ENCODE results near the gene CYBRD1.
"Not testable (repeated sequence)": the region's sequence is repeated elsewhere in the genome, so short reads cannot be mapped to it uniquely, and the experiment has no call there.

Gene CYBRD1

GRCh38 chr2:171524018-171524401, 1.7 kb downstream of the CYBRD1 start:
- H3K4me1 ChIP-seq (ENCODE audit: insufficient read depth, low read length), result peaks cover 10% of the 10 kb centered on the region
- no peaks in the 10 kb centered on the region for H3K36me3 ChIP-seq (ENCODE audit: insufficient read depth, low read length)
- peak overlapping the region; percentile 85 for H3K9ac ChIP-seq (ENCODE audit: low read depth, low read length)
- no peaks in the 10 kb centered on the region for H3K9me3 ChIP-seq (ENCODE audit: control insufficient read depth, insufficient read depth, low read length)

GRCh38 chr2:171529914-171530313, 7.6 kb downstream of the CYBRD1 start:
- H3K4me1 ChIP-seq (ENCODE audit: insufficient read depth, low read length), result no peaks in the 10 kb centered on the region
- H3K9ac ChIP-seq (ENCODE audit: low read depth, low read length), result no peak overlapping the region
- H3K36me3 ChIP-seq (ENCODE audit: insufficient read depth, low read length), result no peaks in the 10 kb centered on the region
- no peaks in the 10 kb centered on the region for H3K9me3 ChIP-seq (ENCODE audit: control insufficient read depth, insufficient read depth, low read length)

- Histone ChIP-seq H3K9ac (ENCODE audit: low read depth, low read length) (no peak overlapping the region), H3K36me3 (ENCODE audit: insufficient read depth, low read length) (no peaks in the 10 kb centered on the region), H3K9me3 (ENCODE audit: control insufficient read depth, insufficient read depth, low read length) (no peaks in the 10 kb centered on the region), H3K4me1 (ENCODE audit: insufficient read depth, low read length) (no peaks in the 10 kb centered on the region)
Measured at GRCh38 chr2:171530378-171530777, 8.1 kb downstream of the CYBRD1 start.

- H3K36me3 ChIP-seq (ENCODE audit: insufficient read depth, low read length); H3K4me1 ChIP-seq (ENCODE audit: insufficient read depth, low read length); H3K9ac ChIP-seq (ENCODE audit: low read depth, low read length); H3K9me3 ChIP-seq (ENCODE audit: control insufficient read depth, insufficient read depth, low read length): not testable (repeated sequence)
Measured at GRCh38 chr2:171530859-171531258, 8.6 kb downstream of the CYBRD1 start.

- Histone ChIP-seq H3K4me1 (ENCODE audit: insufficient read depth, low read length) (no peaks in the 10 kb centered on the region), H3K9me3 (ENCODE audit: control insufficient read depth, insufficient read depth, low read length) (no peaks in the 10 kb centered on the region), H3K9ac (ENCODE audit: low read depth, low read length) (no peak overlapping the region), H3K36me3 (ENCODE audit: insufficient read depth, low read length) (no peaks in the 10 kb centered on the region; the same call in 1 of the 2 replicates)
Measured at GRCh38 chr2:171531291-171531690, 9.0 kb downstream of the CYBRD1 start.

- H3K9me3 ChIP-seq (ENCODE audit: control insufficient read depth, insufficient read depth, low read length), result no peaks in the 10 kb centered on the region
Measured at GRCh38 chr2:171531836-171532450, 9.7 kb downstream of the CYBRD1 start.

GRCh38 chr2:171533331-171533730, 11.1 kb downstream of the CYBRD1 start:
- Histone ChIP-seq H3K4me1 (ENCODE audit: insufficient read depth, low read length) (no peaks in the 10 kb centered on the region), H3K9ac (ENCODE audit: low read depth, low read length) (no peak overlapping the region), H3K9me3 (ENCODE audit: control insufficient read depth, insufficient read depth, low read length) (no peaks in the 10 kb centered on the region), H3K36me3 (ENCODE audit: insufficient read depth, low read length) (no peaks in the 10 kb centered on the region; the same call in 1 of the 2 replicates)

More at GRCh38 chr2:171531836-171532450, 9.7 kb downstream of the CYBRD1 start:
- no peaks in the 10 kb centered on the region; the same call in 1 of the 2 replicates for H3K36me3 ChIP-seq (ENCODE audit: insufficient read depth, low read length)
- no peaks in the 10 kb centered on the region for H3K4me1 ChIP-seq (ENCODE audit: insufficient read depth, low read length)
- H3K9ac ChIP-seq (ENCODE audit: low read depth, low read length), result no peak overlapping the region

GRCh38 chr2:171535528-171535927, 13.3 kb downstream of the CYBRD1 start:
- not testable (repeated sequence) for H3K9me3 ChIP-seq (ENCODE audit: control insufficient read depth, insufficient read depth, low read length); H3K4me1 ChIP-seq (ENCODE audit: insufficient read depth, low read length); H3K36me3 ChIP-seq (ENCODE audit: insufficient read depth, low read length); H3K9ac ChIP-seq (ENCODE audit: low read depth, low read length)

- no peaks in the 10 kb centered on the region for H3K9me3 ChIP-seq (ENCODE audit: control insufficient read depth, insufficient read depth, low read length)
- no peaks in the 10 kb centered on the region for H3K4me1 ChIP-seq (ENCODE audit: insufficient read depth, low read length)
- H3K36me3 ChIP-seq (ENCODE audit: insufficient read depth, low read length), result no peaks in the 10 kb centered on the region; the same call in 1 of the 2 replicates
- no peak overlapping the region for H3K9ac ChIP-seq (ENCODE audit: low read depth, low read length)
Measured at GRCh38 chr2:171540437-171540836, 18.2 kb downstream of the CYBRD1 start.

- H3K9me3 ChIP-seq (ENCODE audit: control insufficient read depth, insufficient read depth, low read length), result no peaks in the 10 kb centered on the region
- no peaks in the 10 kb centered on the region for H3K4me1 ChIP-seq (ENCODE audit: insufficient read depth, low read length)
- H3K36me3 ChIP-seq (ENCODE audit: insufficient read depth, low read length), result no peaks in the 10 kb centered on the region
- no peak overlapping the region for H3K9ac ChIP-seq (ENCODE audit: low read depth, low read length)
Measured at GRCh38 chr2:171541202-171541887, 19.1 kb downstream of the CYBRD1 start.

GRCh38 chr2:171545086-171545485, 22.8 kb downstream of the CYBRD1 start:
- Histone ChIP-seq H3K9ac (ENCODE audit: low read depth, low read length) (no peak overlapping the region), H3K4me1 (ENCODE audit: insufficient read depth, low read length) (no peaks in the 10 kb centered on the region), H3K9me3 (ENCODE audit: control insufficient read depth, insufficient read depth, low read length) (no peaks in the 10 kb centered on the region), H3K36me3 (ENCODE audit: insufficient read depth, low read length) (no peaks in the 10 kb centered on the region)

- no peaks in the 10 kb centered on the region for H3K36me3 ChIP-seq (ENCODE audit: insufficient read depth, low read length)
- no peaks in the 10 kb centered on the region for H3K9me3 ChIP-seq (ENCODE audit: control insufficient read depth, insufficient read depth, low read length)
- no peak overlapping the region for H3K9ac ChIP-seq (ENCODE audit: low read depth, low read length)
- H3K4me1 ChIP-seq (ENCODE audit: insufficient read depth, low read length), result no peaks in the 10 kb centered on the region
Measured at GRCh38 chr2:171547256-171547655, 25.0 kb downstream of the CYBRD1 start.

GRCh38 chr2:171547720-171548119, 25.4 kb downstream of the CYBRD1 start:
- no peak overlapping the region for H3K9ac ChIP-seq (ENCODE audit: low read depth, low read length)
- H3K4me1 ChIP-seq (ENCODE audit: insufficient read depth, low read length), result no peaks in the 10 kb centered on the region
- H3K9me3 ChIP-seq (ENCODE audit: control insufficient read depth, insufficient read depth, low read length), result no peaks in the 10 kb centered on the region
- no peaks in the 10 kb centered on the region for H3K36me3 ChIP-seq (ENCODE audit: insufficient read depth, low read length)

- peaks cover 3% of the 10 kb centered on the region; the same call in 1 of the 2 replicates for H3K36me3 ChIP-seq (ENCODE audit: insufficient read depth, low read length)
- no peak overlapping the region for H3K9ac ChIP-seq (ENCODE audit: low read depth, low read length)
- H3K9me3 ChIP-seq (ENCODE audit: control insufficient read depth, insufficient read depth, low read length), result no peaks in the 10 kb centered on the region
- H3K4me1 ChIP-seq (ENCODE audit: insufficient read depth, low read length), result no peaks in the 10 kb centered on the region
Measured at GRCh38 chr2:171550613-171551012, 28.3 kb downstream of the CYBRD1 start.

- Histone ChIP-seq H3K9me3 (ENCODE audit: control insufficient read depth, insufficient read depth, low read length) (no peaks in the 10 kb centered on the region), H3K4me1 (ENCODE audit: insufficient read depth, low read length) (no peaks in the 10 kb centered on the region), H3K9ac (ENCODE audit: low read depth, low read length) (no peak overlapping the region), H3K36me3 (ENCODE audit: insufficient read depth, low read length) (peaks cover 3% of the 10 kb centered on the region; the same call in 1 of the 2 replicates)
Measured at GRCh38 chr2:171551836-171552235, 29.6 kb downstream of the CYBRD1 start.

Measured in ES-I3 (cell line).